Loucy (cell line): ENCODE results near the gene NUP188.

Experiments
- H2AFZ ChIP-seq: fragments of 200-600 bp; sonication (generic); 2 replicates; pipeline ENCODE4 v1.6.0; 2016; ENCODE audit warnings: antibody characterized with exemption, mild to moderate bottlenecking, low read length, moderate library complexity
- H3F3A ChIP-seq: fragments of 200-600 bp; 2 replicates; pipeline ENCODE4 v1.6.0; 2016; ENCODE audit warnings: antibody characterized with exemption, low read depth, mild to moderate bottlenecking
- H3K27me3 ChIP-seq: fragments of 200-600 bp; sonication (generic); 2 replicates; pipeline ENCODE4 v1.6.1; 2014; ENCODE audit warnings: low read length, mild to moderate bottlenecking; ENCODE audit not compliant: insufficient read depth, poor library complexity, severe bottlenecking
- H3K36me3 ChIP-seq: fragments of 200-600 bp; sonication (generic); 2 replicates; pipeline ENCODE4 v1.6.1; 2016; ENCODE audit warnings: low read length; ENCODE audit not compliant: insufficient read depth
- H3K4me1 ChIP-seq: fragments of 200-600 bp; sonication (generic); 2 replicates; pipeline ENCODE4 v1.5.1; 2014; ENCODE audit warnings: low read length, mild to moderate bottlenecking; ENCODE audit not compliant: insufficient read depth, poor library complexity, severe bottlenecking
- H3K4me2 ChIP-seq: fragments of 200-600 bp; sonication (generic); 2 replicates; pipeline ENCODE4 v1.6.0; 2014; ENCODE audit warnings: antibody characterized with exemption, low read length, low read depth, mild to moderate bottlenecking; ENCODE audit not compliant: poor library complexity, severe bottlenecking
- H3K4me3 ChIP-seq: fragments of 200-600 bp; sonication (generic); 2 replicates; pipeline ENCODE4 v1.5.1; 2014; ENCODE audit warnings: low read length, mild to moderate bottlenecking, mixed read lengths; ENCODE audit not compliant: poor library complexity, severe bottlenecking
- H3K79me2 ChIP-seq: fragments of 200-600 bp; sonication (generic); 2 replicates; pipeline ENCODE4 v1.6.1; 2014; ENCODE audit warnings: low read length; ENCODE audit not compliant: insufficient read depth
- H3K9ac ChIP-seq: fragments of 200-600 bp; sonication (generic); 2 replicates; pipeline ENCODE4 v1.6.0; 2014; ENCODE audit warnings: mild to moderate bottlenecking, low read depth, low read length, moderate library complexity; ENCODE audit not compliant: poor library complexity, severe bottlenecking
- H3K9me2 ChIP-seq: fragments of 200-600 bp; sonication (generic); replicated peaks from 2 replicates; pipeline ENCODE4 v1.6.1; 2016; ENCODE audit warnings: low read depth, low read length, mixed read lengths
- H3K9me3 ChIP-seq: fragments of 200-600 bp; sonication (generic); 2 replicates; pipeline ENCODE4 v1.6.1; 2014; ENCODE audit warnings: mild to moderate bottlenecking, antibody characterized with exemption, low read length, low read depth; ENCODE audit not compliant: insufficient read depth
- H4K20me1 ChIP-seq: fragments of 200-600 bp; sonication (generic); 2 replicates; pipeline ENCODE4 v1.6.0; 2014; ENCODE audit warnings: antibody characterized with exemption, low read length, mild to moderate bottlenecking; ENCODE audit not compliant: insufficient read depth, poor library complexity, severe bottlenecking
- CTCF ChIP-seq: fragments of 200-600 bp; sonication (generic); conservative IDR thresholded peaks from 2 replicates; pipeline ENCODE4 v1.5.1; 2014; ENCODE audit warnings: mild to moderate bottlenecking, antibody characterized with exemption, low read length
- EZH2phosphoT487 ChIP-seq: fragments of 200-600 bp; IDR thresholded peaks from 2 replicates; pipeline ENCODE4 v1.6.1; 2018; ENCODE audit warnings: antibody characterized with exemption, mild to moderate bottlenecking, moderate library complexity, borderline replicate concordance

Gene NUP188

GRCh38 chr9:128983536-128983935 is 36.0 kb downstream of the NUP188 start:
- no peak overlapping the region for H2AFZ ChIP-seq
- no peaks in the 10 kb centered on the region for H3K9me2 ChIP-seq
- H3K36me3 ChIP-seq: peaks cover 75% of the 10 kb centered on the region; the same call in 1 of the 2 replicates
- no peak overlapping the region for H3K4me3 ChIP-seq
- no peaks in the 10 kb centered on the region for H3K79me2 ChIP-seq
- no peaks in the 10 kb centered on the region for H3K27me3 ChIP-seq
- H4K20me1 ChIP-seq: no peaks in the 10 kb centered on the region
- TF ChIP-seq CTCF (no peak), EZH2phosphoT487 (no peak)
- H3K9ac ChIP-seq: no peak overlapping the region
- H3F3A ChIP-seq: no peaks in the 10 kb centered on the region
- no peaks in the 10 kb centered on the region for H3K9me3 ChIP-seq
- H3K4me2 ChIP-seq: no peak overlapping the region
- H3K4me1 ChIP-seq: no peaks in the 10 kb centered on the region

- H2AFZ ChIP-seq: no peak overlapping the region
- no peak for TF ChIP-seq CTCF
- TF ChIP-seq EZH2phosphoT487: no peak
- H3F3A ChIP-seq: no peaks in the 10 kb centered on the region
- peaks cover 64% of the 10 kb centered on the region; the same call in 1 of the 2 replicates for H3K36me3 ChIP-seq
- H3K9me3 ChIP-seq: no peaks in the 10 kb centered on the region
- H3K4me1 ChIP-seq: no peaks in the 10 kb centered on the region
- no peaks in the 10 kb centered on the region for H3K79me2 ChIP-seq
- H4K20me1 ChIP-seq: no peaks in the 10 kb centered on the region
- H3K27me3 ChIP-seq: no peaks in the 10 kb centered on the region
- H3K4me2 ChIP-seq: no peak overlapping the region
- no peak overlapping the region for H3K4me3 ChIP-seq
- H3K9me2 ChIP-seq: no peaks in the 10 kb centered on the region
- no peak overlapping the region for H3K9ac ChIP-seq
These were observed 39.2 kb downstream of the NUP188 start for GRCh38 chr9:128986671-128987070.

GRCh38 chr9:128987805-128988204 is 40.3 kb downstream of the NUP188 start:
- Histone ChIP-seq H3K36me3 (peaks cover 58% of the 10 kb centered on the region; the same call in 1 of the 2 replicates), H2AFZ (no peak overlapping the region), H3K4me3 (no peak overlapping the region), H3K9ac (no peak overlapping the region), H4K20me1 (no peaks in the 10 kb centered on the region), H3K79me2 (no peaks in the 10 kb centered on the region), H3K9me3 (no peaks in the 10 kb centered on the region), H3K27me3 (no peaks in the 10 kb centered on the region), H3K4me1 (no peaks in the 10 kb centered on the region), H3K9me2 (no peaks in the 10 kb centered on the region), H3F3A (no peaks in the 10 kb centered on the region), H3K4me2 (no peak overlapping the region)
- TF ChIP-seq CTCF: no peak
